ENCODE measurements around the gene SEC31A.

Gene SEC31A

GRCh38 chr4:82797405-82798111, 93.4 kb downstream of the SEC31A start:
- ATAC-seq: no peak
- peak overlapping the region; percentile 66 for H3K4me3 Mint-ChIP-seq
- H3K9me3 Mint-ChIP-seq: no peaks in the 10 kb centered on the region
- peaks cover 67% of the 10 kb centered on the region for H3K27me3 Mint-ChIP-seq
- no peaks in the 10 kb centered on the region for H3K36me3 Mint-ChIP-seq
- H3K4me1 Mint-ChIP-seq: peaks cover 19% of the 10 kb centered on the region
- H3K27ac Mint-ChIP-seq: no peak overlapping the region

- Mint-ChIP-seq H3K27ac (no peak overlapping the region), H3K9me3 (no peaks in the 10 kb centered on the region), H3K27me3 (peaks cover 61% of the 10 kb centered on the region), H3K4me1 (peaks cover 19% of the 10 kb centered on the region), H3K4me3 (peak overlapping the region; percentile 66), H3K36me3 (no peaks in the 10 kb centered on the region)
- ATAC-seq: no peak
Observed at GRCh38 chr4:82797040-82797404, 93.9 kb downstream of the SEC31A start.

- peaks cover 51% of the 10 kb centered on the region for H3K27me3 Mint-ChIP-seq
- H3K4me1 Mint-ChIP-seq: peaks cover 10% of the 10 kb centered on the region
- no peak for ATAC-seq
- no peaks in the 10 kb centered on the region for H3K9me3 Mint-ChIP-seq
- no peak overlapping the region for H3K4me3 Mint-ChIP-seq
- H3K36me3 Mint-ChIP-seq: no peaks in the 10 kb centered on the region
- H3K27ac Mint-ChIP-seq: no peak overlapping the region
Observed at GRCh38 chr4:82792912-82793649, 97.9 kb downstream of the SEC31A start.

- ATAC-seq: no peak
- Mint-ChIP-seq H3K4me3 (no peak overlapping the region), H3K4me1 (no peaks in the 10 kb centered on the region), H3K9me3 (no peaks in the 10 kb centered on the region), H3K27ac (no peak overlapping the region), H3K27me3 (peaks cover 37% of the 10 kb centered on the region), H3K36me3 (no peaks in the 10 kb centered on the region)
Observed at GRCh38 chr4:82791179-82791578, 99.8 kb downstream of the SEC31A start.

GRCh38 chr4:82790060-82790660, 100.8 kb downstream of the SEC31A start:
- ATAC-seq: no peak

GRCh38 chr4:82789025-82789776, 101.8 kb downstream of the SEC31A start:
- no peak for ATAC-seq
- Mint-ChIP-seq H3K4me1 (no peaks in the 10 kb centered on the region), H3K4me3 (no peak overlapping the region), H3K36me3 (no peaks in the 10 kb centered on the region), H3K9me3 (no peaks in the 10 kb centered on the region), H3K27ac (no peak overlapping the region), H3K27me3 (peaks cover 28% of the 10 kb centered on the region)

More at GRCh38 chr4:82790060-82790660, 100.8 kb downstream of the SEC31A start:
- no peaks in the 10 kb centered on the region for H3K4me1 Mint-ChIP-seq
- no peak overlapping the region for H3K4me3 Mint-ChIP-seq
- no peaks in the 10 kb centered on the region for H3K9me3 Mint-ChIP-seq
- H3K27ac Mint-ChIP-seq: no peak overlapping the region
- peaks cover 28% of the 10 kb centered on the region for H3K27me3 Mint-ChIP-seq
- no peaks in the 10 kb centered on the region for H3K36me3 Mint-ChIP-seq

- Mint-ChIP-seq H3K4me1 (no peaks in the 10 kb centered on the region), H3K9me3 (no peaks in the 10 kb centered on the region), H3K4me3 (no peak overlapping the region), H3K27me3 (peaks cover 28% of the 10 kb centered on the region), H3K36me3 (no peaks in the 10 kb centered on the region), H3K27ac (no peak overlapping the region)
- ATAC-seq: no peak
Observed at GRCh38 chr4:82787342-82787741, 103.6 kb downstream of the SEC31A start.

GRCh38 chr4:82786828-82787227, 104.1 kb downstream of the SEC31A start:
- H3K4me1 Mint-ChIP-seq: no peaks in the 10 kb centered on the region
- no peaks in the 10 kb centered on the region for H3K36me3 Mint-ChIP-seq
- peaks cover 28% of the 10 kb centered on the region for H3K27me3 Mint-ChIP-seq
- no peaks in the 10 kb centered on the region for H3K9me3 Mint-ChIP-seq
- no peak overlapping the region for H3K4me3 Mint-ChIP-seq
- H3K27ac Mint-ChIP-seq: no peak overlapping the region
- no peak for ATAC-seq

- no peak for ATAC-seq
- Mint-ChIP-seq H3K4me1 (no peaks in the 10 kb centered on the region), H3K27ac (no peak overlapping the region), H3K9me3 (no peaks in the 10 kb centered on the region), H3K4me3 (no peak overlapping the region), H3K27me3 (peaks cover 28% of the 10 kb centered on the region), H3K36me3 (no peaks in the 10 kb centered on the region)
Observed at GRCh38 chr4:82785611-82786400, 105.1 kb downstream of the SEC31A start.

GRCh38 chr4:82784681-82785610, 106.0 kb downstream of the SEC31A start:
- peaks cover 21% of the 10 kb centered on the region for H3K27me3 Mint-ChIP-seq
- no peaks in the 10 kb centered on the region for H3K36me3 Mint-ChIP-seq
- no peak overlapping the region for H3K27ac Mint-ChIP-seq
- H3K4me3 Mint-ChIP-seq: no peak overlapping the region
- ATAC-seq: no peak
- no peaks in the 10 kb centered on the region for H3K4me1 Mint-ChIP-seq
- no peaks in the 10 kb centered on the region for H3K9me3 Mint-ChIP-seq

- ATAC-seq: no peak
- Mint-ChIP-seq H3K9me3 (peaks cover 2% of the 10 kb centered on the region), H3K36me3 (no peaks in the 10 kb centered on the region), H3K4me3 (no peak overlapping the region), H3K4me1 (no peaks in the 10 kb centered on the region), H3K27me3 (no peaks in the 10 kb centered on the region), H3K27ac (no peak overlapping the region)
Observed at GRCh38 chr4:82782626-82783345, 108.2 kb downstream of the SEC31A start.

GRCh38 chr4:82780752-82781231, 110.2 kb downstream of the SEC31A start:
- Mint-ChIP-seq H3K4me3 (no peak overlapping the region), H3K9me3 (peaks cover 2% of the 10 kb centered on the region), H3K36me3 (no peaks in the 10 kb centered on the region), H3K4me1 (no peaks in the 10 kb centered on the region), H3K27ac (no peak overlapping the region), H3K27me3 (no peaks in the 10 kb centered on the region)
- ATAC-seq: no peak

- Mint-ChIP-seq H3K27me3 (no peaks in the 10 kb centered on the region), H3K9me3 (peaks cover 2% of the 10 kb centered on the region), H3K4me3 (no peak overlapping the region), H3K36me3 (no peaks in the 10 kb centered on the region), H3K4me1 (no peaks in the 10 kb centered on the region), H3K27ac (no peak overlapping the region)
- no peak for ATAC-seq
Observed at GRCh38 chr4:82780170-82780751, 110.7 kb downstream of the SEC31A start.
